IMR-90 (cell line): ENCODE measurements around the gene NKAIN4. TPM values are rescaled to one million over a fixed set of nuclear protein-coding genes. Genes with fewer than 3 reads are reported as not detected.

Experiments used
- ATAC-seq: fragments of 200-7000 bp; cut with Tn5 transposase; 2 replicates; pipeline ENCODE4 v1.9.1; 2020; ENCODE audit warnings: low read depth, mild to moderate bottlenecking, moderate library complexity
- BruUV-seq: library from RNA; stranded (reverse); fragments of 400-500 nt; replicated peaks from 2 replicates; lab custom pipeline; 2021; lab: Mats Ljungman, UMichigan
- CTCF ChIA-PET: fragments of 300-600 bp; formaldehyde crosslinking; extraction: SDS; loops from one replicate; lab custom pipeline; 2021; ENCODE audit warnings: antibody characterized with exemption; lab: Yijun Ruan, JAX
- POLR2A ChIA-PET: fragments of 300-600 bp; sonication (Branson Sonifier 250); formaldehyde crosslinking; loops from one replicate; lab custom pipeline; 2022; ENCODE audit warnings: antibody characterized with exemption; ENCODE audit not compliant: unreplicated experiment; lab: Charles Lee
- DNase-seq: peaks from one replicate; pipeline ENCODE4 v3.0.0; 2013
- H2AFZ ChIP-seq: replicated peaks from 2 replicates; pipeline ENCODE3; 2013; ENCODE audit warnings: low read length, mild to moderate bottlenecking; ENCODE audit not compliant: poor library complexity
- H2AK5ac ChIP-seq: 2 replicates; pipeline ENCODE4 v1.6.1; 2013; ENCODE audit warnings: low read depth, low read length, inconsistent platforms
- H2AK9ac ChIP-seq: replicated peaks from 2 replicates; pipeline ENCODE3; 2013; ENCODE audit warnings: mild to moderate bottlenecking, low read depth, low read length, moderate library complexity; ENCODE audit not compliant: poor library complexity
- H2BK120ac ChIP-seq: 2 replicates; pipeline ENCODE4 v1.6.1; 2013; ENCODE audit warnings: low read depth, low read length, inconsistent platforms
- H2BK15ac ChIP-seq: 3 replicates; pipeline ENCODE4 v1.6.1; 2013; ENCODE audit warnings: low read depth, low read length, inconsistent platforms
- H2BK20ac ChIP-seq: 2 replicates; pipeline ENCODE4 v1.6.1; 2013; ENCODE audit warnings: low read depth, mild to moderate bottlenecking, inconsistent platforms, low read length, moderate library complexity
- H2BK5ac ChIP-seq: 2 replicates; pipeline ENCODE4 v1.6.1; 2013; ENCODE audit warnings: mild to moderate bottlenecking, low read depth, low read length, inconsistent platforms; ENCODE audit not compliant: poor library complexity, severe bottlenecking
- H3K14ac ChIP-seq: replicated peaks from 2 replicates; pipeline ENCODE4 v1.6.1; 2013; ENCODE audit warnings: low read depth, low read length, inconsistent platforms
- H3K18ac ChIP-seq: 2 replicates; pipeline ENCODE4 v1.6.1; 2013; ENCODE audit warnings: low read depth, low read length, control low read depth
- H3K23ac ChIP-seq: 2 replicates; pipeline ENCODE4 v1.6.1; 2013; ENCODE audit warnings: low read depth, low read length, inconsistent platforms
- H3K27ac ChIP-seq: 2 replicates; pipeline ENCODE4 v1.5.1; 2013; ENCODE audit warnings: mild to moderate bottlenecking, control low read depth, low read length; ENCODE audit not compliant: insufficient read depth
- H3K27me3 ChIP-seq: 2 replicates; pipeline ENCODE4 v1.6.1; 2013; ENCODE audit warnings: low read length; ENCODE audit not compliant: control insufficient read depth, insufficient read depth
- H3K36me3 ChIP-seq: 2 replicates; pipeline ENCODE4 v1.6.1; 2013; ENCODE audit warnings: low read length, mixed read lengths; ENCODE audit not compliant: control insufficient read depth, insufficient read depth
- H3K4ac ChIP-seq: 2 replicates; pipeline ENCODE4 v1.6.1; 2013; ENCODE audit warnings: low read depth, low read length, inconsistent platforms
- H3K4me1 ChIP-seq: 2 replicates; pipeline ENCODE4 v1.6.1; 2013; ENCODE audit warnings: low read length, mixed read lengths; ENCODE audit not compliant: control insufficient read depth, insufficient read depth
- H3K4me2 ChIP-seq: 2 replicates; pipeline ENCODE4 v1.6.1; 2013; ENCODE audit warnings: low read depth, mild to moderate bottlenecking, control low read depth, low read length, moderate library complexity
- H3K4me3 ChIP-seq: 2 replicates; pipeline ENCODE4 v1.5.1; 2013; ENCODE audit warnings: low read depth, mild to moderate bottlenecking, control low read depth, low read length, moderate library complexity; ENCODE audit not compliant: insufficient read depth
- H3K56ac ChIP-seq: 2 replicates; pipeline ENCODE4 v1.6.1; 2013; ENCODE audit warnings: low read length, inconsistent platforms; ENCODE audit not compliant: insufficient read depth; ENCODE audit errors: extremely low read depth
- H3K79me1 ChIP-seq, 2 experiments: 2 replicates each; pipeline ENCODE4 v1.6.1; 2013; ENCODE audit warnings: low read length in 2 of 2, inconsistent platforms in 1 of 2, low read depth in 1 of 2
- H3K9ac ChIP-seq: 2 replicates; pipeline ENCODE4 v1.6.1; 2013; ENCODE audit warnings: low read depth, low read length, control low read depth
- H3K9me1 ChIP-seq: 2 replicates; pipeline ENCODE4 v1.6.1; 2013; ENCODE audit warnings: low read length, inconsistent platforms; ENCODE audit not compliant: insufficient read depth
- H3K9me3 ChIP-seq: 2 replicates; pipeline ENCODE4 v1.6.1; 2013; ENCODE audit warnings: low read length; ENCODE audit not compliant: control insufficient read depth, insufficient read depth
- H4K20me1 ChIP-seq: 2 replicates; pipeline ENCODE4 v1.6.1; 2013; ENCODE audit warnings: low read length, inconsistent platforms; ENCODE audit not compliant: insufficient read depth
- H4K5ac ChIP-seq: 2 replicates; pipeline ENCODE4 v1.6.1; 2013; ENCODE audit warnings: mild to moderate bottlenecking, low read depth, low read length, control low read depth
- H4K8ac ChIP-seq, 2 experiments: 2 replicates each; pipeline ENCODE4 v1.6.1; 2013; ENCODE audit warnings: low read depth in 2 of 2, low read length in 2 of 2, control low read depth in 1 of 2, inconsistent platforms in 1 of 2
- H4K91ac ChIP-seq: 2 replicates; pipeline ENCODE4 v1.6.1; 2013; ENCODE audit warnings: low read depth, low read length, inconsistent platforms; ENCODE audit not compliant: insufficient read depth
- BHLHE40 ChIP-seq: fragments of 150-350 bp; IDR thresholded peaks from 2 replicates; pipeline ENCODE4 v1.6.1; 2016; ENCODE audit warnings: mild to moderate bottlenecking, low read depth, low read length
- CHD1 ChIP-seq: IDR thresholded peaks from 2 replicates; pipeline ENCODE4 v1.6.1; 2012; ENCODE audit warnings: low read depth, low read length, improper control_type of control experiment
- FOS ChIP-seq: fragments of 150-350 bp; IDR thresholded peaks from 2 replicates; pipeline ENCODE4 v1.6.1; 2016; ENCODE audit warnings: low read depth, low read length
- MAZ ChIP-seq: IDR thresholded peaks from 2 replicates; pipeline ENCODE4 v1.6.1; 2012; ENCODE audit warnings: low read depth, mild to moderate bottlenecking, low read length, improper control_type of control experiment, moderate library complexity, borderline replicate concordance
- NFE2L2 ChIP-seq: fragments of 150-350 bp; IDR thresholded peaks from 2 replicates; pipeline ENCODE4 v1.6.1; 2016; ENCODE audit warnings: low read depth, mild to moderate bottlenecking, low read length
- RAD21 ChIP-seq: IDR thresholded peaks from 2 replicates; pipeline ENCODE4 v1.6.1; 2012; ENCODE audit warnings: low read length, improper control_type of control experiment
- RCOR1 ChIP-seq: IDR thresholded peaks from 2 replicates; pipeline ENCODE4 v1.6.1; 2012; ENCODE audit warnings: mild to moderate bottlenecking, low read length, improper control_type of control experiment; ENCODE audit not compliant: insufficient replicate concordance
- RFX5 ChIP-seq: IDR thresholded peaks from 2 replicates; pipeline ENCODE4 v1.8.0; 2012; ENCODE audit warnings: low read depth, mild to moderate bottlenecking, low read length, moderate library complexity
- WGBS, 2 experiments: methylation state at CpG; one replicate each; pipeline versions ENCODE4 v1.1.5 to v1.1.7; 2013; ENCODE audit warnings: missing lambda C conversion rate in 2 of 2; ENCODE audit not compliant: insufficient read length in 1 of 2; ENCODE audit errors: extremely low coverage in 2 of 2; 5-methylcytosine and 5-hydroxymethylcytosine counted together
- dilution Hi-C: fragments of 300-500 bp; cut with HindIII; formaldehyde crosslinking; loops from one replicate; pipeline ENCODE4 v1.14.3; 2018; ENCODE audit warnings: low sequenced_read_pairs; ENCODE audit not compliant: unreplicated experiment
- in situ Hi-C: fragments of 300-500 bp; cut with MboI; formaldehyde crosslinking; loops from 3 replicates; pipeline ENCODE4 v1.14.3; 2019; ENCODE audit warnings: low sequenced_read_pairs, inconsistent platforms, mixed read lengths
- intact Hi-C: fragments of 100-400 bp; cut with micrococcal nuclease; formaldehyde crosslinking; loops from 2 replicates; pipeline ENCODE4 v1.10.0; 2022
- polyA plus RNA-seq, 3 experiments: library from polyadenylated mRNA; depleted of rRNA; stranded (reverse); fragments of >200 nt; gene quantifications; 2 replicates each; pipeline ENCODE4 v1.2.3, GENCODE V29; 2012; ENCODE audit warnings: low replicate concordance in 1 of 3
- total RNA-seq: library from RNA; depleted of rRNA; stranded (reverse); fragments of >200 nt; gene quantifications from 2 replicates; pipeline ENCODE4 v1.2.3, GENCODE V29; 2012
- TF ChIP-seq, protein P1 (sequence below): fragments of 150-350 bp; IDR thresholded peaks from 2 replicates; pipeline ENCODE4 v1.6.1; 2017; ENCODE audit warnings: mild to moderate bottlenecking, antibody characterized with exemption, low read length, low read depth
- TF ChIP-seq, protein P2 (sequence below): fragments of 150-350 bp; IDR thresholded peaks from 2 replicates; pipeline ENCODE4 v1.6.1; 2016; ENCODE audit warnings: low read depth, mild to moderate bottlenecking, low read length, moderate library complexity, borderline replicate concordance

NKAIN4 gene
- total and polyA plus RNA-seq, 2 of the 4 experiments (the other 2 are of a cell fraction), result not detected

DNA sequence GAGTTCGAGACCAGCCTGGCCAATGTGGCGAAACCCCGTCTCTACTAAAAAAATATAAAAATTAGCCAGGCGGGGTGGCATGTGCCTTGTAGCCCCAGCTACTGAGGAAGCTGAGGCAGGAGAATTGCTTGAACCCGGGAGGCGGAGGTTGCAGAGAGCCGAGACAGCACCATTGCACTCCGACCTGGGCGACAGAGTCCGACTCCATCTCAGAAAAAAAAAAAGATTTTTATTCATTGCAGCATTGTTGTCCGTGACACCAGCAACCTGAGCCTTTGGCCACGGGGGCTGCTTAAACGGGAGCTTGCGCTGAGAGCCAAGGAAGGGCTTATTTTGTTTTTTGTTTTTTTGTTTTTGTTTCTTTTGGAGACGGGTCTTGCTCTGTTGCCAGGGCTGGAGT lies 25.7 kb upstream of the NKAIN4 start:
- no peaks in the 10 kb centered on the region for H3K27me3 ChIP-seq
- dilution Hi-C loops, result no loop called here
- no peaks in the 10 kb centered on the region for H3K9me1 ChIP-seq
- no peaks in the 10 kb centered on the region for H3K9me3 ChIP-seq
- H3K36me3 ChIP-seq, result peaks cover 82% of the 10 kb centered on the region
- no peak overlapping the region for H2AK5ac ChIP-seq
- CTCF ChIA-PET, result interaction anchor here (1.0 to 1.1 kb wide), 2 partner anchors 30 to 56 kb away, joined by 4 read pairs; no protein-coding TSS in a partner anchor
- no peak overlapping the region for H3K23ac ChIP-seq
- no peak overlapping the region for H3K27ac ChIP-seq
- no peak overlapping the region for H2AFZ ChIP-seq
- no peak overlapping the region for H3K9ac ChIP-seq
- no peak overlapping the region for H3K14ac ChIP-seq
- DNase-seq (no peak), ATAC-seq (no peak)
- WGBS, 2 experiments, result 92% methylated on average over 6 of the region's 15 CpGs; no CpG with 5 or more reads in 1 of the 2 experiments
- no peak overlapping the region for H3K4me3 ChIP-seq
- H3K4me1 ChIP-seq, result no peaks in the 10 kb centered on the region
- in situ Hi-C loops, result no loop called here
- no peak overlapping the region for H3K4ac ChIP-seq
- TF ChIP-seq, protein P1, sequence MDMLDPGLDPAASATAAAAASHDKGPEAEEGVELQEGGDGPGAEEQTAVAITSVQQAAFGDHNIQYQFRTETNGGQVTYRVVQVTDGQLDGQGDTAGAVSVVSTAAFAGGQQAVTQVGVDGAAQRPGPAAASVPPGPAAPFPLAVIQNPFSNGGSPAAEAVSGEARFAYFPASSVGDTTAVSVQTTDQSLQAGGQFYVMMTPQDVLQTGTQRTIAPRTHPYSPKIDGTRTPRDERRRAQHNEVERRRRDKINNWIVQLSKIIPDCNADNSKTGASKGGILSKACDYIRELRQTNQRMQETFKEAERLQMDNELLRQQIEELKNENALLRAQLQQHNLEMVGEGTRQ, result no peak
- TF ChIP-seq MAZ (no peak), RFX5 (no peak), RAD21 (no peak), NFE2L2 (no peak), BHLHE40 (no peak), FOS (no peak), RCOR1 (no peak), CHD1 (no peak)
- TF ChIP-seq, protein P2, sequence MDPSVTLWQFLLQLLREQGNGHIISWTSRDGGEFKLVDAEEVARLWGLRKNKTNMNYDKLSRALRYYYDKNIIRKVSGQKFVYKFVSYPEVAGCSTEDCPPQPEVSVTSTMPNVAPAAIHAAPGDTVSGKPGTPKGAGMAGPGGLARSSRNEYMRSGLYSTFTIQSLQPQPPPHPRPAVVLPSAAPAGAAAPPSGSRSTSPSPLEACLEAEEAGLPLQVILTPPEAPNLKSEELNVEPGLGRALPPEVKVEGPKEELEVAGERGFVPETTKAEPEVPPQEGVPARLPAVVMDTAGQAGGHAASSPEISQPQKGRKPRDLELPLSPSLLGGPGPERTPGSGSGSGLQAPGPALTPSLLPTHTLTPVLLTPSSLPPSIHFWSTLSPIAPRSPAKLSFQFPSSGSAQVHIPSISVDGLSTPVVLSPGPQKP, result no peak
- H4K8ac ChIP-seq, result no peak overlapping the region
- peaks cover 69% of the 10 kb centered on the region for H4K20me1 ChIP-seq
- no peak overlapping the region for H2BK120ac ChIP-seq
- H3K18ac ChIP-seq, result no peak overlapping the region
- no peak overlapping the region for H2BK15ac ChIP-seq
- H3K79me1 ChIP-seq, result peaks cover 18 to 47% of the 10 kb centered on the region in 2 experiments
- H2BK5ac ChIP-seq, result no peak overlapping the region
- H4K5ac ChIP-seq, result no peak overlapping the region
- POLR2A ChIA-PET, result no interaction called here
- H2AK9ac ChIP-seq, result no peak overlapping the region
- no peak overlapping the region for H4K91ac ChIP-seq
- no TSS peak for BruUV-seq
- H3K56ac ChIP-seq, result no peak overlapping the region
- no peak overlapping the region for H3K4me2 ChIP-seq
- no peak overlapping the region for H2BK20ac ChIP-seq
- intact Hi-C loops, result no loop called here
